Mucosa of descending colon (tissue), 3 donors: Measurements from ENCODE around the gene SLC49A4. TPM values are rescaled to one million over a fixed set of nuclear protein-coding genes. Genes with fewer than 3 reads are reported as not detected.

Experiments
- ATAC-seq: fragments of 200-7000 bp; cut with Tn5 transposase; one replicate; pipeline ENCODE4 v1.9.1; 2020; ENCODE audit warnings: mild to moderate bottlenecking, moderate library complexity
- DNase-seq, 3 donors: peaks; one replicate each; pipeline ENCODE4 v3.0.0-alpha.2; 2020
- H3K36me3 ChIP-seq: fragments of 200-600 bp; one replicate; pipeline ENCODE4 v1.8.0; 2021; ENCODE audit warnings: low read depth, mild to moderate bottlenecking
- H3K4me1 ChIP-seq: fragments of 200-600 bp; one replicate; pipeline ENCODE4 v1.8.0; 2021; ENCODE audit warnings: low read depth, mild to moderate bottlenecking
- H3K4me3 ChIP-seq: fragments of 200-600 bp; one replicate; pipeline ENCODE4 v1.8.0; 2021; ENCODE audit warnings: mild to moderate bottlenecking
- H3K9me3 ChIP-seq: fragments of 200-600 bp; one replicate; pipeline ENCODE4 v1.8.0; 2021; ENCODE audit warnings: mild to moderate bottlenecking
- intact Hi-C, 2 donors: fragments of 100-400 bp; cut with DNase I in 1 of 2; cut with micrococcal nuclease in 1 of 2; formaldehyde crosslinking; loops; one replicate each; pipeline versions ENCODE4 v1.11.0 to v1.11.1; 2022; cut with DNase I, micrococcal nuclease
- total RNA-seq, 3 donors: library from RNA; stranded (reverse); fragmentation: NEBNext Ultra II Directional in 2 of 3; extraction: Animal tissue kit (Norgen Biotek cat#: 25700) in 2 of 3; gene quantifications; one replicate each; pipeline versions ENCODE4 v1.2.1 to v1.2.4, GENCODE V29; 2021 to 2023
- TF ChIP-seq, protein P1 (sequence below): fragments of 200-600 bp; IDR thresholded peaks from one replicate; pipeline ENCODE4 v1.8.0; 2022; ENCODE audit warnings: antibody characterized with exemption, mild to moderate bottlenecking
- donor health status: DM: no; HTN: no; CAD: no; lungs with moderate emphysema.
- donor health status: DM: no; HTN: no; CAD: no.
- donor health status: DM: no; HTN: yes; CAD: no.

The SLC49A4 gene
- total RNA-seq, 3 donors from 2014 or later: 16.4 to 27.7 (median 22.9) TPM

DNA sequence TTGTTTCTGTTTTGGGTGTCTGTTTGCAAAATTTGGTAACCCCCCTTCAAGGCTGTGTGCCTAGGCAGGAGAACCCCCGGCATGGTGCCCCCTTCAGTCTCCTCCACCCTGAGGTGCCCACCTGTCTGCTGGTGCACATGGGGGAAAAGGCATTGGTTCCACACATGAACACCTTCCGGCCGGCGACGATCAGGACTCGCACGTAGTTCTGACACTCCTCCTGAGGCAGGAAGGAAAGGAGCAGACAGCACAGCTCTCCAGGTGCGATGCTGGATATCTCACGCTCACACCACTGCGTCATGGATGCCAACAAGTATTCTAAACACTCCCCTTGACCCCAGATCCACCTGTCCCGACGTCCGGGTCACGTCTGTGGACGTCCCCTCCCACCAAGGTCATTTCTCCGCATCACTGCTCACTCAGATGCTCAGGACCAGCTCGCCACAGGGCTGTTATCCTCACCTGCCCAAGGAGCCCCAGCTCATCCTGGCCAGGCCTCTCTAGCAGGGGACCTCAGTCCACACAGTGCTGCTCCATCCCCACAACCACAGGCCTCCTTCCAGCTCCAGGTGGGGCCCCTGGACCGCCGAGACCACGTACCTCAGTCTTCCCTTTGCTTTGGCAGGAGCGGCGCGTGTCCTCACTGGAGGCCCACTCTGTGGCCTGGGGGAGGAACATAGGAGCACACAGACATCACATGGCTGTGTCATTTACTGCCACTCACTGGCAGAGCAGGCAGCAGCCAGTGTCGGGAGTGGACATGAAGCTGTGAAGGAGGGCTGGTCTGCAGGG, 133.7 kb downstream of the SLC49A4 start:
- TF ChIP-seq, protein P1, sequence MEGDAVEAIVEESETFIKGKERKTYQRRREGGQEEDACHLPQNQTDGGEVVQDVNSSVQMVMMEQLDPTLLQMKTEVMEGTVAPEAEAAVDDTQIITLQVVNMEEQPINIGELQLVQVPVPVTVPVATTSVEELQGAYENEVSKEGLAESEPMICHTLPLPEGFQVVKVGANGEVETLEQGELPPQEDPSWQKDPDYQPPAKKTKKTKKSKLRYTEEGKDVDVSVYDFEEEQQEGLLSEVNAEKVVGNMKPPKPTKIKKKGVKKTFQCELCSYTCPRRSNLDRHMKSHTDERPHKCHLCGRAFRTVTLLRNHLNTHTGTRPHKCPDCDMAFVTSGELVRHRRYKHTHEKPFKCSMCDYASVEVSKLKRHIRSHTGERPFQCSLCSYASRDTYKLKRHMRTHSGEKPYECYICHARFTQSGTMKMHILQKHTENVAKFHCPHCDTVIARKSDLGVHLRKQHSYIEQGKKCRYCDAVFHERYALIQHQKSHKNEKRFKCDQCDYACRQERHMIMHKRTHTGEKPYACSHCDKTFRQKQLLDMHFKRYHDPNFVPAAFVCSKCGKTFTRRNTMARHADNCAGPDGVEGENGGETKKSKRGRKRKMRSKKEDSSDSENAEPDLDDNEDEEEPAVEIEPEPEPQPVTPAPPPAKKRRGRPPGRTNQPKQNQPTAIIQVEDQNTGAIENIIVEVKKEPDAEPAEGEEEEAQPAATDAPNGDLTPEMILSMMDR: no peak
- intact Hi-C loops: no loop called here
- DNase-seq (no peak), ATAC-seq (no peak)
- H3K4me3 ChIP-seq: no peak overlapping the region
- H3K4me1 ChIP-seq: no peaks in the 10 kb centered on the region
- H3K9me3 ChIP-seq: no peaks in the 10 kb centered on the region
- H3K36me3 ChIP-seq: no peaks in the 10 kb centered on the region

DNA sequence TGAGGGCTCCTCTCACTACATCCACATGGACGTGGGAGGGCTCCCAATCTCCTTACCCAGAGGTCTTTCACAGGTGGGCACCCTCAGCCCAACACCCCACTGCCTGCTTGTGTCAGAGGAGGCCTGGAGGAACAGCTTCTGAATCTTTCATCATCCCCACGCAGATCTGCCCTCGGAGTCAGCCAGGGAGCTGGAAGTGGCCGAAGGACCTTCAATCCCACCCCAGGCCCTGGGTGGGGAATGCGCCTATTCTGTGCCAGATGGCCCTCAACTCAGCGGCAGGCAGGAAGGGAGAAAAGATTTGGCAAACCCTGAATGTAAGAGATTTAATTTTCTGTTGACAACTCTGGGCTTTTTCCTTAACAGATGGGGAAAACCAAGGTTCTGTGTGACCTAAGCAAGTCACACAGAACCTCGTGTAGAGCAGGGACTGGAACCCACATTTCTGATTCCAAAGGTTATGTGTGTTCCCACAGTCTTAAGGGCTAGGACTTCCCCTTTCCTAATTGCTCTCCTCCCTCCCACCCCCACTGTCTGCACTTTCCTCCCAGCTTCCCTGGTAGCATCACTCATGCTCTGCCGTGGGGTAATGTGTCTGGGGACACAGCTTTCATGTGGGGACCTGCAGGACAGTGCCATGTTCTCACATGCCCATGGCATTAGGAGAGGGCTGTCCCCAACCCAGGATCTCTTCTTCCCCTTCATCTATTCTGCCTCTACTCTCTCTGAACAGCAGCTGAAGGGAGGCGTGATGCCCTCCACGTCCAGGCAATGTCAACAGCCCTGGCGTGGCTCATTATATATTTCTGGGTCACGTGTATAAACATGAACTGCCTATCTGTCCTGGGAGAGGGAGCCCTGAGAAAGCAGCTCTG, 134.6 kb downstream of the SLC49A4 start:
- intact Hi-C loops: no loop called here
- DNase-seq (no peak), ATAC-seq (no peak)

DNA sequence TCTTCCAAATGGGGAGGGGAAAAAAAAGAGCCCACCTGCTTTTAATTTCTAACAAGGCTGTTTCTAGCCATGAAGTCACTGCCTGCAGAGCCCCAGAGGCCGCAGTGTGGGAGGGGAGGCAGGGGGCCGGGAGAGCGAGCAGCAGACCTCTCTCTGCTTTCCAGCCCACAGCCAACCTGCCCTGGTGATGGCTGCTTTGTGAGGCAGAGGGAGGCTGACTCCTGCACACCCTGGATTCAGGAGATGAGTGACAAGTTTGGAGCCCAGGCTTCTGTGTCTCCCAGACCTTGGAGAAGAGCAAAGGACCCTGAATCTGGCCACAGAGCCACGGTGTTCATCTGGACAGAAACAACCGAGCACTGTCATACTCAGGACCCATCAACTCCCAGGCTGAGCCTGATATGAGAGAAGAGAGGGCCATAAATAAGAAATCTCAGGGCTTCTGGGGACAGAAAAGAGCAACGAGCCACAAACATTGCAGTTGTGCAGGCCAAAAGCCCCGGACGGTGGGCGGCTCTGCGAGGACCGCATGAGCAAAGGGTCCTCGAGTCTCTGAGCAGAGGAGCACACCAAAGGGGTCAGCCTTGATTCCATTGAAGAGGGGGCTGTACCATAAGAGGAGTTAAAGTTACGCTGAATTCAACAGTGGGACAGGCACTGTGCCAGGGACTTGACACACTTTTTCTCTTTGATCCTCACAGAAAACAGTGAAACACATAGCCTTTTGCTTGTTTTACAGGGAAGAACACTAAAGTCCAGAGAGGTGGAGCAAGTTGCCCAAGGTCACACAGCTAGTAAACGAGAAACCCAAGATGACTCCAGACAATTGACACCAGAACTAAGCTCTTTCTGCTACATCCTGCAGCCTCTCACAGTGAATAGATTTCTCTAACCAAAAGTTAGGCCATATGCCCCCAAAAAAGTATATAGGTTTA, 135.5 kb downstream of the SLC49A4 start:
- DNase-seq (no peak), ATAC-seq (no peak)
- no peaks in the 10 kb centered on the region for H3K9me3 ChIP-seq
- H3K36me3 ChIP-seq: no peaks in the 10 kb centered on the region
- no peaks in the 10 kb centered on the region for H3K4me1 ChIP-seq
- intact Hi-C loops: no loop called here
- TF ChIP-seq, protein P1: no peak
- no peak overlapping the region for H3K4me3 ChIP-seq

More for the DNA sequence above, 134.6 kb downstream of the SLC49A4 start:
- no peaks in the 10 kb centered on the region for H3K9me3 ChIP-seq
- no peaks in the 10 kb centered on the region for H3K4me1 ChIP-seq
- TF ChIP-seq, protein P1: no peak
- no peaks in the 10 kb centered on the region for H3K36me3 ChIP-seq
- no peak overlapping the region for H3K4me3 ChIP-seq

Other genes starting within 250 kb of the SLC49A4 start
- 10 to 100 TPM; 32.2 to 51.1 (median 44.7) TPM for gene PARP9, start 230.8 kb upstream of the SLC49A4 start, total RNA-seq
- 10 to 100 TPM; 56.0 to 68.3 (median 59.9) TPM for gene DTX3L, start 230.7 kb upstream of the SLC49A4 start, total RNA-seq
- gene PARP15, start 217.4 kb upstream of the SLC49A4 start, total RNA-seq: 1 to 10 TPM; 1.2 to 2.0 (median 1.4) TPM
- 10 to 100 TPM; 34.7 to 47.9 (median 43.8) TPM for gene PARP14, start 114.2 kb upstream of the SLC49A4 start, total RNA-seq
- 10 to 100 TPM in 1 of 3 donors, 1 to 10 TPM in 2; 6.6 to 12.2 (median 7.9) TPM for gene HSPBAP1, start 1.2 kb upstream of the SLC49A4 start, total RNA-seq
- gene SEMA5B, start 232.7 kb downstream of the SLC49A4 start, total RNA-seq: under 1 TPM; 0.34 to 0.89 (median 0.35) TPM